ENCODE results near the gene TIMP1.

Gene TIMP1

GRCh38 chrX:47631676-47632075 lies 49.4 kb downstream of the TIMP1 start:
- DNase-seq (ENCODE audit: low read depth): no peak
- no peak overlapping the region for H3K4me3 ChIP-seq (ENCODE audit: control insufficient read depth, low read depth, low read length)
- TF ChIP-seq, protein P1, sequence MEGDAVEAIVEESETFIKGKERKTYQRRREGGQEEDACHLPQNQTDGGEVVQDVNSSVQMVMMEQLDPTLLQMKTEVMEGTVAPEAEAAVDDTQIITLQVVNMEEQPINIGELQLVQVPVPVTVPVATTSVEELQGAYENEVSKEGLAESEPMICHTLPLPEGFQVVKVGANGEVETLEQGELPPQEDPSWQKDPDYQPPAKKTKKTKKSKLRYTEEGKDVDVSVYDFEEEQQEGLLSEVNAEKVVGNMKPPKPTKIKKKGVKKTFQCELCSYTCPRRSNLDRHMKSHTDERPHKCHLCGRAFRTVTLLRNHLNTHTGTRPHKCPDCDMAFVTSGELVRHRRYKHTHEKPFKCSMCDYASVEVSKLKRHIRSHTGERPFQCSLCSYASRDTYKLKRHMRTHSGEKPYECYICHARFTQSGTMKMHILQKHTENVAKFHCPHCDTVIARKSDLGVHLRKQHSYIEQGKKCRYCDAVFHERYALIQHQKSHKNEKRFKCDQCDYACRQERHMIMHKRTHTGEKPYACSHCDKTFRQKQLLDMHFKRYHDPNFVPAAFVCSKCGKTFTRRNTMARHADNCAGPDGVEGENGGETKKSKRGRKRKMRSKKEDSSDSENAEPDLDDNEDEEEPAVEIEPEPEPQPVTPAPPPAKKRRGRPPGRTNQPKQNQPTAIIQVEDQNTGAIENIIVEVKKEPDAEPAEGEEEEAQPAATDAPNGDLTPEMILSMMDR (conservative IDR thresholded peaks at IDR 0.05; ENCODE audit: control insufficient read depth, insufficient read depth, low read depth, low read length): no peak

DNA sequence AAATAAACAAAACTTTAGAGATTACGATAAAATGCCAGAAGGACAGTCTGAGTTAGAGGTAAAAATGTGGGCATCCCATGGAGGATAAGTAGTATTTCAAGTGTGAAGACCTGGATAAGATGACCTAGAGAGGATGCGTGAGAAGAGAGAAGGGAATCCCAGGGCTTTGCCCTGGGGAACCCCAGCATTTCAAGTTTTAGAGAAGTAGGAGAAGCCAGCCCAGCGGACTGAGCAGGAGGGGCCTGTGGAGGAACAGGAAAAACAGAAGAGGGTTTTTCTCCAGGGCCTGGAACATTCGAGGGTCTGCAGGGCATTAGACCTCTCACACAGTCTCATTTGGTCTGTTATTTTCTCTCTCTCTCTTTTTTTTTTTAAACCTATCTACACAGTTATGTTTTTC lies 50.4 kb downstream of the TIMP1 start:
- TF ChIP-seq, protein P1 (conservative IDR thresholded peaks at IDR 0.05; ENCODE audit: control insufficient read depth, insufficient read depth, low read depth, low read length): no peak
- no peak for DNase-seq (ENCODE audit: low read depth)
- H3K4me3 ChIP-seq (ENCODE audit: control insufficient read depth, low read depth, low read length): no peak overlapping the region

DNA sequence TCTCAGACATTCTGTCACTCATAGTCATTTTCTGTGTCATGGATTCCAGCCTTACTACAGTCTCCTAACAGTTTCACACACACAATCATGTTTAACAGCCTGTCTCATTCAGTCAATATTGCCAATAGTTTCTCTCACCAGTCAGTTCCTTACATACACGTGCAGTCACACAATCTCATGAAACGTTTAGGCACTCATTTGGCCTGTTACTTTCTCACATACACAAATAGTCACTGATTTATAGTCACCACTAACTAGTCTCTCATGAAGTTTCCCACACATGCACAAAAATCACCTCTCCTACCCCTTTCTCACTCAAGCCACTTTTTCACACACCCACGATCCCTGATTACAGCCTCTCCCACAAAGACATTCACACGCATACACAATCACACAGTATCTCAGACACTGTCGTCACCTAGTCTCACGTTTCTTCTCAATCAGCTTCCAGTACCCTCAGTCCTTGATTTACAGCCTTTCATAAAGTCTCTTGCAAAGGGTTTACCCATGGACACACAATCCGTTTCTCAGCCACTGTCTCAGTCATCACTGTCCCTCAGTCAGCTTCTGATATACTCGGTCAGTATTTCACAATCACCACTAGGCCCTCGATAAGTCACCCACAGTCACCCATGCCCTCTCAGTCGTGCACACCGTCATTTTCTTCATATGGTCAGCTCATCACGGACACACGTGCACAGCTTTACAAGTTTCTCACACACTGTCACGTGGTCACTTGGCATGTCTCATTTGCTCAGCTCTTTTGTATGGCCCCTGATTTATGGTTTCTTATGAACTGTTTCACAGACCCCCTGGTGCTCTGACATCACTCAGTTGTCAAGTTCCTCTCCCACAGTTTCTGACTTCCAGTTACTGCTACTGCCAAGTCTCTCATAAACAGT lies 51.7 kb downstream of the TIMP1 start:
- TF ChIP-seq, protein P1 (conservative IDR thresholded peaks at IDR 0.05; ENCODE audit: control insufficient read depth, insufficient read depth, low read depth, low read length): no peak
- no peak overlapping the region for H3K4me3 ChIP-seq (ENCODE audit: control insufficient read depth, low read depth, low read length)
- DNase-seq (ENCODE audit: low read depth): peak; percentile 61

GRCh38 chrX:47634871-47635575 lies 52.8 kb downstream of the TIMP1 start:
- H3K4me3 ChIP-seq (ENCODE audit: control insufficient read depth, low read depth, low read length): no peak overlapping the region
- TF ChIP-seq, protein P1 (conservative IDR thresholded peaks at IDR 0.05; ENCODE audit: control insufficient read depth, insufficient read depth, low read depth, low read length): no peak
- DNase-seq (ENCODE audit: low read depth): no peak
